Measurements from ENCODE around the gene DHDH. TPM values are rescaled to one million over a fixed set of nuclear protein-coding genes. Genes with fewer than 3 reads are reported as not detected.
A peak's percentile ranks its signal among the peaks of the same experiment; 100 is the strongest.

The DHDH gene
- total RNA-seq (2014; rRNA removed; shearing (Covaris generic)) (0.69 and 0.78 TPM in 2 replicates), polyA plus RNA-seq (2016; fragmentation: Nextera tagmentation; extraction: Ambion mirVana) (4.7 and 8.4 TPM in 2 replicates)
- long read RNA-seq, partial matches to known transcripts = 1 of 8 reads
- long read RNA-seq, other reads (novel, unspliced or antisense) = 3 of 8 reads

- Histone ChIP-seq H3K27me3 (ENCODE audit: insufficient read depth) (peaks cover 33% of the 10 kb centered on the region), H3F3A (replicated peaks; ENCODE audit: low read depth) (peaks cover 11% of the 10 kb centered on the region; the same call in 1 of the 2 replicates), H2AFZ (peak within 1 kb of the TSS; percentile 87), H3K4me1 (ENCODE audit: insufficient read depth) (peaks cover 16% of the 10 kb centered on the region), H3K4me2 (peak within 1 kb of the TSS; percentile 78), H3K9me2 (ENCODE audit: insufficient read depth) (no peaks in the 10 kb centered on the region), H3K4me3 (peak within 1 kb of the TSS; percentile 54), H3K36me3 (ENCODE audit: insufficient read depth) (no peaks in the 10 kb centered on the region), H4K20me1 (replicated peaks; ENCODE audit: insufficient read depth) (no peaks in the 10 kb centered on the region), H3K79me2 (replicated peaks; ENCODE audit: insufficient read depth) (no peaks in the 10 kb centered on the region), H3K27ac (ENCODE audit: low read depth) (no peak within 1 kb of the TSS)
- Mint-ChIP-seq H3K27ac (peak within 1 kb of the TSS; percentile 45), H3K27me3 (ENCODE audit: insufficient read depth, low read depth, poor library complexity) (peaks cover 27% of the 10 kb centered on the region), H3K4me1 (peaks cover 14% of the 10 kb centered on the region), H3K9me3 (no peaks in the 10 kb centered on the region; the same call in 2 of the 3 replicates), H3K36me3 (ENCODE audit: low read depth) (no peaks in the 10 kb centered on the region), H3K4me3 (peak within 1 kb of the TSS; percentile 82)
- TF ChIP-seq REST (IDR thresholded peaks at IDR 0.05; ENCODE audit: unreplicated experiment) (no peak), ZNF114 (CRISPR knock-in tag; IDR thresholded peaks at IDR 0.05) (no peak), ZNF331 (CRISPR knock-in tag; IDR thresholded peaks at IDR 0.05; ENCODE audit: low read depth) (no peak), EZH2phosphoT487 (IDR thresholded peaks at IDR 0.05; ENCODE audit: unreplicated experiment) (no peak), STAT1 (IDR thresholded peaks at IDR 0.05; ENCODE audit: unreplicated experiment) (no peak), EZH2 (IDR thresholded peaks at IDR 0.05; ENCODE audit: low read depth, unreplicated experiment) (no peak), CTCF (conservative IDR thresholded peaks at IDR 0.05; ENCODE audit: low read depth in 2 of 2) (no peak), NANOG (IDR thresholded peaks at IDR 0.05; ENCODE audit: borderline replicate concordance) (no peak), POLR2AphosphoS5 (IDR thresholded peaks at IDR 0.05; ENCODE audit: low read depth) (peak; percentile 88), ETS1 (IDR thresholded peaks at IDR 0.05) (no peak), JUNB (IDR thresholded peaks at IDR 0.05; ENCODE audit: unreplicated experiment) (no peak), CREB1 (CRISPR knock-in tag; IDR thresholded peaks at IDR 0.05; ENCODE audit: low read depth) (peak; percentile 65)
- TF ChIP-seq, protein P1, sequence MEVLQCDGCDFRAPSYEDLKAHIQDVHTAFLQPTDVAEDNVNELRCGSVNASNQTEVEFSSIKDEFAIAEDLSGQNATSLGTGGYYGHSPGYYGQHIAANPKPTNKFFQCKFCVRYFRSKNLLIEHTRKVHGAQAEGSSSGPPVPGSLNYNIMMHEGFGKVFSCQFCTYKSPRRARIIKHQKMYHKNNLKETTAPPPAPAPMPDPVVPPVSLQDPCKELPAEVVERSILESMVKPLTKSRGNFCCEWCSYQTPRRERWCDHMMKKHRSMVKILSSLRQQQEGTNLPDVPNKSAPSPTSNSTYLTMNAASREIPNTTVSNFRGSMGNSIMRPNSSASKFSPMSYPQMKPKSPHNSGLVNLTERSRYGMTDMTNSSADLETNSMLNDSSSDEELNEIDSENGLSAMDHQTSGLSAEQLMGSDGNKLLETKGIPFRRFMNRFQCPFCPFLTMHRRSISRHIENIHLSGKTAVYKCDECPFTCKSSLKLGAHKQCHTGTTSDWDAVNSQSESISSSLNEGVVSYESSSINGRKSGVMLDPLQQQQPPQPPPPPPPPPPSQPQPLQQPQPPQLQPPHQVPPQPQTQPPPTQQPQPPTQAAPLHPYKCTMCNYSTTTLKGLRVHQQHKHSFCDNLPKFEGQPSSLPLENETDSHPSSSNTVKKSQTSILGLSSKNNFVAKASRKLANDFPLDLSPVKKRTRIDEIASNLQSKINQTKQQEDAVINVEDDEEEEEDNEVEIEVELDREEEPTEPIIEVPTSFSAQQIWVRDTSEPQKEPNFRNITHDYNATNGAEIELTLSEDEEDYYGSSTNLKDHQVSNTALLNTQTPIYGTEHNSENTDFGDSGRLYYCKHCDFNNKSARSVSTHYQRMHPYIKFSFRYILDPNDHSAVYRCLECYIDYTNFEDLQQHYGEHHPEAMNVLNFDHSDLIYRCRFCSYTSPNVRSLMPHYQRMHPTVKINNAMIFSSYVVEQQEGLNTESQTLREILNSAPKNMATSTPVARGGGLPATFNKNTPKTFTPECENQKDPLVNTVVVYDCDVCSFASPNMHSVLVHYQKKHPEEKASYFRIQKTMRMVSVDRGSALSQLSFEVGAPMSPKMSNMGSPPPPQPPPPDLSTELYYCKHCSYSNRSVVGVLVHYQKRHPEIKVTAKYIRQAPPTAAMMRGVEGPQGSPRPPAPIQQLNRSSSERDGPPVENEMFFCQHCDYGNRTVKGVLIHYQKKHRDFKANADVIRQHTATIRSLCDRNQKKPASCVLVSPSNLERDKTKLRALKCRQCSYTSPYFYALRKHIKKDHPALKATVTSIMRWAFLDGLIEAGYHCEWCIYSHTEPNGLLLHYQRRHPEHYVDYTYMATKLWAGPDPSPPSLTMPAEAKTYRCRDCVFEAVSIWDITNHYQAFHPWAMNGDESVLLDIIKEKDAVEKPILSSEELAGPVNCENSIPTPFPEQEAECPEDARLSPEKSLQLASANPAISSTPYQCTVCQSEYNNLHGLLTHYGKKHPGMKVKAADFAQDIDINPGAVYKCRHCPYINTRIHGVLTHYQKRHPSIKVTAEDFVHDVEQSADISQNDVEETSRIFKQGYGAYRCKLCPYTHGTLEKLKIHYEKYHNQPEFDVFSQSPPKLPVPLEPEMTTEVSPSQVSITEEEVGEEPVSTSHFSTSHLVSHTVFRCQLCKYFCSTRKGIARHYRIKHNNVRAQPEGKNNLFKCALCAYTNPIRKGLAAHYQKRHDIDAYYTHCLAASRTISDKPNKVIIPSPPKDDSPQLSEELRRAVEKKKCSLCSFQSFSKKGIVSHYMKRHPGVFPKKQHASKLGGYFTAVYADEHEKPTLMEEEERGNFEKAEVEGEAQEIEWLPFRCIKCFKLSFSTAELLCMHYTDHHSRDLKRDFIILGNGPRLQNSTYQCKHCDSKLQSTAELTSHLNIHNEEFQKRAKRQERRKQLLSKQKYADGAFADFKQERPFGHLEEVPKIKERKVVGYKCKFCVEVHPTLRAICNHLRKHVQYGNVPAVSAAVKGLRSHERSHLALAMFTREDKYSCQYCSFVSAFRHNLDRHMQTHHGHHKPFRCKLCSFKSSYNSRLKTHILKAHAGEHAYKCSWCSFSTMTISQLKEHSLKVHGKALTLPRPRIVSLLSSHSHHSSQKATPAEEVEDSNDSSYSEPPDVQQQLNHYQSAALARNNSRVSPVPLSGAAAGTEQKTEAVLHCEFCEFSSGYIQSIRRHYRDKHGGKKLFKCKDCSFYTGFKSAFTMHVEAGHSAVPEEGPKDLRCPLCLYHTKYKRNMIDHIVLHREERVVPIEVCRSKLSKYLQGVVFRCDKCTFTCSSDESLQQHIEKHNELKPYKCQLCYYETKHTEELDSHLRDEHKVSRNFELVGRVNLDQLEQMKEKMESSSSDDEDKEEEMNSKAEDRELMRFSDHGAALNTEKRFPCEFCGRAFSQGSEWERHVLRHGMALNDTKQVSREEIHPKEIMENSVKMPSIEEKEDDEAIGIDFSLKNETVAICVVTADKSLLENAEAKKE (CRISPR knock-in tag; IDR thresholded peaks at IDR 0.05) = no peak
- ATAC-seq (peak; percentile 95), DNase-seq (ENCODE audit: low spot score) (peak; percentile 100)
Measured at GRCh38 chr19:48933382-48933932, at the start of gene DHDH. Gene DHDH, plus strand, starts transcription at chr19:48933699. Its CDS starts 23 bp downstream, at chr19:48933722.

Data from GM23338 (cell line).